HFF-Myc (cell line): ENCODE results near the gene SIL1.

Experiments
- DNase-seq: peaks from one replicate; pipeline ENCODE4 v3.0.0-alpha.2; 2011; ENCODE audit warnings: low read depth; ENCODE audit errors: extremely low read depth
- H3K4me3 ChIP-seq: replicated peaks from 2 replicates; pipeline ENCODE4 v1.5.1; 2011; ENCODE audit warnings: low read depth, mild to moderate bottlenecking, control low read depth, low read length
- TF ChIP-seq, protein P1 (sequence below): IDR thresholded peaks from 2 replicates; pipeline ENCODE4 v1.5.1; 2012; ENCODE audit warnings: mild to moderate bottlenecking, low read depth, low read length, control low read depth; ENCODE audit errors: missing control alignments

The SIL1 gene

GRCh38 chr5:138972230-138972629 is 225.9 kb downstream of the SIL1 start:
- no peak overlapping the region for H3K4me3 ChIP-seq
- peak; percentile 63 for DNase-seq
- TF ChIP-seq, protein P1, sequence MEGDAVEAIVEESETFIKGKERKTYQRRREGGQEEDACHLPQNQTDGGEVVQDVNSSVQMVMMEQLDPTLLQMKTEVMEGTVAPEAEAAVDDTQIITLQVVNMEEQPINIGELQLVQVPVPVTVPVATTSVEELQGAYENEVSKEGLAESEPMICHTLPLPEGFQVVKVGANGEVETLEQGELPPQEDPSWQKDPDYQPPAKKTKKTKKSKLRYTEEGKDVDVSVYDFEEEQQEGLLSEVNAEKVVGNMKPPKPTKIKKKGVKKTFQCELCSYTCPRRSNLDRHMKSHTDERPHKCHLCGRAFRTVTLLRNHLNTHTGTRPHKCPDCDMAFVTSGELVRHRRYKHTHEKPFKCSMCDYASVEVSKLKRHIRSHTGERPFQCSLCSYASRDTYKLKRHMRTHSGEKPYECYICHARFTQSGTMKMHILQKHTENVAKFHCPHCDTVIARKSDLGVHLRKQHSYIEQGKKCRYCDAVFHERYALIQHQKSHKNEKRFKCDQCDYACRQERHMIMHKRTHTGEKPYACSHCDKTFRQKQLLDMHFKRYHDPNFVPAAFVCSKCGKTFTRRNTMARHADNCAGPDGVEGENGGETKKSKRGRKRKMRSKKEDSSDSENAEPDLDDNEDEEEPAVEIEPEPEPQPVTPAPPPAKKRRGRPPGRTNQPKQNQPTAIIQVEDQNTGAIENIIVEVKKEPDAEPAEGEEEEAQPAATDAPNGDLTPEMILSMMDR = no peak

DNA sequence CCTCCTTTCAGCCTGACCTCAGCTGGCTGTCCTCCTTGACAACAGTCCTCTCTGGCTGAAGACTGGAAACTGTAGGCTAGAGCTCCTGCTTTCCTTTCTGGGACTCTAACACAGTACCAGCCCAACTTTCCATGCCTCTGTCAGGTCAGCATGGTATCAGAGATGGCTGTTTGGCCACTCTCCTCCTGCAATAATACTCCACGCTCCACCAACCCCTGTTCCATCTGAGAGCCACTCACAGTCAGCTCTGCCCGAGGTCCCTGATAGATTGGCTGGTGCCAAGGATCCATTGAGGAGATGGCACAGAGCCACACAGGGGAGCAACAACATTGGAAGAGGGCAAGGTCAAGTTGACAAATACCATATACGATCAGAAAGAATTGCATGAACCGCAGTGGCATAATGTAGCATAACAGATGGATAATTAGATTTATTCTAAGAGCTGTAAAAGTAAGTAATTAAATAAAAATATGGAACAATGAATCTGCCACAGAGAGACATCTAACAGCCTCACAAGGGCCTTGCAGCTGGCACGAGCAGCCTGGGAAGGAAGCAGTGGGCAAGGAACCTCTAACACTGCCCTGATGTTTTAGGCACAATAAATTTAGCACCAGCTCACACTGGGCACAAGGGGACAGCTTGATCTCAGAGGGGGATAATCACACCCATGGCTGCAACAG is 228.7 kb downstream of the SIL1 start:
- H3K4me3 ChIP-seq = no peak overlapping the region
- DNase-seq = no peak
- TF ChIP-seq, protein P1 = no peak

- no peak overlapping the region for H3K4me3 ChIP-seq
- TF ChIP-seq, protein P1 = no peak
- DNase-seq = no peak
These were observed 229.6 kb downstream of the SIL1 start for GRCh38 chr5:138968601-138969000.

- no peak for DNase-seq
- TF ChIP-seq, protein P1 = no peak
- H3K4me3 ChIP-seq = no peak overlapping the region
These were observed 230.2 kb downstream of the SIL1 start for GRCh38 chr5:138967791-138968448.

- TF ChIP-seq, protein P1 = no peak
- no peak for DNase-seq
- no peak overlapping the region for H3K4me3 ChIP-seq
These were observed 231.8 kb downstream of the SIL1 start for GRCh38 chr5:138966236-138966985.

- DNase-seq = no peak
- H3K4me3 ChIP-seq = no peak overlapping the region
- TF ChIP-seq, protein P1 = no peak
These were observed 232.5 kb downstream of the SIL1 start for GRCh38 chr5:138965626-138966025.
